HG02623 (cell line): ENCODE data around the gene GLUD1.
"Not testable (repeated sequence)": the region's sequence is repeated elsewhere in the genome, so short reads cannot be mapped to it uniquely, and the experiment has no call there.

Source experiments
- ATAC-seq: cut with Tn5 transposase; IDR thresholded peaks from one replicate; pipeline ENCODE4 v1.9.1; 2021; ENCODE audit warnings: moderate library complexity; ENCODE audit not compliant: unreplicated experiment

The GLUD1 gene

DNA sequence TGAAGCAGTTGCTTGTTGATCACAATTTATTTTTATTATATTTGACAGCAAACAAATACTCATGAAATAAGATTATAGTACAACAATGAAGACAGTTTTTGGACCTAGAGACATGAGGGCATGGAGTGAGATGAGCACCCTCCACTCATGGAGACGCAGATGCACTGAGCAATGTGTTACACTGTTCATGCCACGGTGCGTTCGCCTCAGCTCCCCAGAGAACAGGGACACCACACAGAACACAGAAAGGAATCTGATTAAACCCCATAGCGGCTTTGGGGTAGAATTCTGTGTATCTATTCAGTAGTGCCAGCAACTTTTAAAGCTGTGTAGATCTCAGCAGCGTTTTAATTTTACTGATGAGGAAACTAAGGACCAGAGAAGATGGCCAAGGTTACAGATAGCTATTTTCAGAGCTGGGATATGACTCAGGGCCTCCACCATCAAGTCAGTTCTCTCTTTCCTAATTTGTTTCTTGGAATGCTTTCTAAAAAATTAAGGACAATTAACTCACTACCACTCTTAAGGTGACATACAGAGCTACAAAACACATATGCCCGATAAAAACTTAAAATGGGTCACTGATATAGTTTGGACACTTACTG, 41.0 kb downstream of the GLUD1 start:
- no peak for ATAC-seq

DNA sequence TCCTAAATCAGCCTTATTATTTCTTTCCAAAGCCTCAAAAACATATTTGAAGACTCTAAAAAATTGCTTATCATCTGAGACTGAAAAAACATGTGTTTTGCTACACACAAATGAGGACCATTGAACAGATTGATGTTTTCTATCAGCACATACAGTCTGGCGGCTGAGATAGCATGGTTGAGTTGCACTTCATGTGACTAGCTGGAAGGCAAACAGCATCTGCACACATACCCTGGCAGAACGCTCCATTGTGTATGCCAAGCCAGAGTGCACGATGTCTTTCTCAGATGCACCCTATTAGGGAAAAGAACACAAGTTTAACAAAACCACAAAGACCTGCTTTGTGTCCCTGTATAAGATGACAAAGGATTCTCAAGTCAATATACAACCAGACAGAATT, 41.5 kb downstream of the GLUD1 start:
- ATAC-seq, result no peak

DNA sequence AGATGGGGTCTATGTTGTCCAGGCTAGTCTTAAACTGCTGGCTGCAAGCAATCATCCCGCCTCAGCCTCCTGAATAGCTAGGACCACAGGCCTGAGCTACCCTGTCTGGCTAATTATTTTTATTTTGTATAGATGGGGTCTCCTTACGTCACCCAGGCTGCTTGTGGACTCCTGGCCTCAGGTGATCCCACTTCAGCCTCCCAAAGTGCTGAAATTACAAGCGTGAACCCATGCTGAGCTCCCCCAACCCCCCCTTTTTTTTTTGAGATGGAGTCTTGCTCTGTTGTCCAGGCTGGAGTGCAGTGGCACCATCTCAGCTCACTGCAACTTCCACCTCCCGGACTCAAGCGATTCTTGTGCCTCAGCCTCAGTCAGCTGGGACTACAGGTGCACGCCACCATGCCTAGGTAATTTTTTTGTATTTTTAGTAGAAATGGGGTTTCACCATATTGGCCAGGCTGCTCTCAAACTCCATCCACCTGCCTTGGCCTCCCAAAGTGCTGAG, 49.2 kb downstream of the GLUD1 start:
- ATAC-seq, result no peak

DNA sequence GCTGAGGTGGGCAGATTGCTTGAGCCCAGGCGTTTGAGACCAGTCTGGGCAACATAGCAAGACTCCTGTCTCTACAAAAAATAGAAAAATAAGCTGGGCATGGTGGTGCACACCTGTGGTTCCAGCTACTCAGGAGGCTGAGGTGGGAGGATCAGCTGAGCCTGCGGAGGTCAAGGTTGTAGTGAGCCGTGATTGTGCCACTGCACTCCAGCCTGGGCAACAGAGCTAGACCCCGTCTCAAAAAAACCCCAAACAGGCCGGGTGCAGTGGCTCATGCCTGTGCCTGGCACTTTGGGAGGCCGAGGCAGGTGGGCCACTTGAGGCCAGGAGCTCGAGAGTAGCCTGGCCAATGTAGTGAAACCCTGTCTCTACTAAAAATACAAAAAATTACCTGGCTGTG, 51.1 kb downstream of the GLUD1 start:
- not testable (repeated sequence) for ATAC-seq

DNA sequence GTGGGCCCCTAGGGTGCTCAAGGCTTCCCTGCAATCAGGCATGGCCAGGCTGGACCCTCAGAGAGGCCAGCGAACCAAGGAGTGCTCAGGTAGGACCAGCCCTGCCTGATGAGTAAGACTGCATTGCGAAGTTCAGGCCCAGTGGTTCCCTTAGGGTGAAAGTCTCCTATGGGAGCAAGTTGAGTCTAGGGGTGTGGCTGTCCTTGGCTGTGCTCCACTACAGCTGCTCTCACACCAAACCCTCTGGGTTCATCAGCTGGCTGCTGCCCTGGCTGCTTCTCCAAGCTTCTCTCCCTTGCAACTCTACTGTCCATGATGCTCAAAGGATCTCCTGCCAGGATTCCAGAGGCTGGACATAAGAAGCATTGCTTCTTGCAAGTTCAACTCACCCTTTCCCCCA, 55.9 kb downstream of the GLUD1 start:
- no peak for ATAC-seq

DNA sequence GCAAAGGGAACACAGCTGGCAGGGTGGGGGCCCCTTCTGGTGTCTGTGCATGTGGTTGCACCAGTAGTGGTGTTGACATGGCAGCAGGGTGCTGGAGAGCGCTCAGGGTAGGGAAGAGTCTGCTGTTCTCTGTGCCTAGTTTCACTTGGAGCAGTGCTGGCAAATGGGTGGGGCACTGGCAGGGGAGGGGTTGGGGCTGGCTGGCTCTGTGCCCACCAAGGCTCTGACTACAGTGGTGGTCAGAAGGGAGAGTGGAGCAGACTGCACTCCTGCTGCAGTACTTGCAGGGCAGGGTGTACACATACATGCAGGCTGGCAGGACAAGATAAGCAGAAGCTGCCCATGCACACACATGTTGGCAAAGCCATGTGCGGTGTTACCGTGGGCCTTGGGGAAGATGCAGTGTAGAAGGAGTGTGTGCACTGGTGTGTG, 56.3 kb downstream of the GLUD1 start:
- ATAC-seq, result no peak

DNA sequence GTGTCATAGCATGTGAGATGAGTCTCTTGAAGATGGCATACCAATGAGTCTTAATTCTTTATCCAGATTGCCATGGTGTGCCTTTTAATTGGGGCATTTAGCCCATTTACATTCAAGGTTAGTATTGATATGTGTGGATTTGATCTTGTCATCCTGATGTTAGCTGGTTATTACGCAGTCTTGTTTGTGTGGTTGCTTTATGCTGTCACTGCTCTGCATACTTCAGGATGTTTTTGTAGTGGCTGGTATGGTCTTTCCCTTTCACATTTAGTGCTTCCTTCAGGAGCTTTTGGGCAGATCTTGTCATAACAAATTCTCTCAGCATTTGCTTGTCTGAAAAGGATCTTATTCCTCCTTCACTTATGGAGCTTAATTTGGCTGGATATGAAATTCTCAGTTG, 58.0 kb downstream of the GLUD1 start:
- ATAC-seq, result no peak

DNA sequence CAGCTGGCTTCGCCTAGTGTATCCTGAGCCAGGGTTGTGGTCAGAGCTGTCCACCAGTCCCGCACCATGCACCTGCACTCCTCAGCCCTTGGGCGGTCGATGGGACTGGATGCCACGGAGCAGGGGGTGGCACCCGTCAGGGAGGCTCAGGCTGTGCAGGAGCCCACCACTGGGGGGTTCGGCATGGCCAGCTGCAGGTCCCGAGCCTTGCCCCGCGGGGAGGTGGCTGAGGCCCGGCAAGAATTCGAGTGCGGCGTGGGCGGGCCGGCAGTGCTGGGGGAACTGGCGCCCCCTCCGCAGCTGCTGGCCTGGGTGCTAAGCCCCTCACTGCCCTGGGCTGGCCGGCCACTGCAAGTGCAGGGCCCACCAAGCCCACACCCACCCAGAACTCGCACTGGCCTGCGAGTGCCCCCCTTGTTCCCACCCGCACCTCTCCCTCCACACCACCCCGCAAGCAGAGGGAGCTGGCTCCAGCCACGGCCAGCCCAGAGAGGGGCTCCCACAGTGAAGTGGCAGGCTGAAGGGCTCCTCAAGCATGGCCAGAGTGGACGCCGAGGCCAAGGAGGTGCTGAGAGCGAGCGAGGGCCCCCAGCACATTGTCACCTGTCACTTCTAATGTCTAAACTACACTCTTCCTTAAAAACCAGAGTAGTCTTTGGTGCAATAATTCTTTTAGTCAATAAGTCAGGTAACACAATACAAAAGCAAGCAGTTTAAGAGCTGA, 63.6 kb downstream of the GLUD1 start:
- ATAC-seq, result no peak

DNA sequence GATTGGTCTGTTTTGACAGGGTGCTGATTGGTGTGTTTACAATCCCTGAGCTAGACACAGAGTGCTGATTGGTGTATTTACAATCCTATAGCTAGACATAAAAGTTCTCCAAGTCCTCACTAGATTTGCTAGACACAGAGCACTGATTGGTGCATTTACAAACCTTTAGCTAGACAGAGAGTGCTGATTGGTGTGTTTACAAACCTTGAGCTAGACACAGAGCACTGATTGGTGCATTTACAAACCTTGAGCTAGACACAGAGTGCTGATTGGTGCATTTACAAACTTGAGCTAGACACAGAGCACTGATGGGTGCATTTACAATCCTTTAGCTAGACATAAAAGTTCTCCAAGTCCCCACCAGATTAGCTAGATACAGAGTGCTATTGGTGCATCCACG, 64.2 kb downstream of the GLUD1 start:
- not testable (repeated sequence) for ATAC-seq

DNA sequence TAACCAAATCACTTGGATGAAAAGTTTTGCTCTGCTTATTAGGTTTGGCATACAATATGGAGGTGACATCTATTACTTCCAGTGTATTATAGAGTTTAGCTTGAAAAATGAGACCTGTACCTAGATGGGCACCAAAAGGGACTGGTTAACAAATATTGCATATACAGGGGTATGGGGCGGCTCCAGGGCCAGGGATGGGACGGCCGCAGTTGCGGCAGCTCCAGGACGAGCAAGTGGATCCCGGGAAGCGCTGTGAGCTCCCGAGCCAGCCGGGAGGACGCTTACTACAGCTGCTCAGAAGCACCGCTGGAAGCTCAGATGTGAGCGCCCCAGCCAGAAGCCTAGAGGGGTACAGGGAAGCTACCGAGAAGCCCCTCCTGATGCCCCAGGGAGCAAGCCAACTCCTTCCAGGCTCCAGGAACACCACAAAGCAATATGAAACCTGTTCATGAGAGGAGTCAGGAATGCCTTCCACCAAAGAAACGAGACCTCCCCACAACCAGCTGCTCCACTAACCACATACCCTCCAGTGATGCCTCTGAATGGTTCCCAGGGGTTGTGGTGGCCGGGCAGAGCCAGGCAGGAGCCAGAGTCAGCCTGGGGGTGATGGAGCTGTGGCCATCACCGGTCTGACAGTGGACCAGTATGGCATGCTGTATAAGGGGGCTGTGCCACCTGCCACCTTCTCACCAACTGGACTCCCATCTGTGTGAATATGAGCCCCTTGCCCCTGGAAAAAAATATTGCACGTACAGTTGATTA, 67.7 kb downstream of the GLUD1 start:
- ATAC-seq, result not testable (repeated sequence)

DNA sequence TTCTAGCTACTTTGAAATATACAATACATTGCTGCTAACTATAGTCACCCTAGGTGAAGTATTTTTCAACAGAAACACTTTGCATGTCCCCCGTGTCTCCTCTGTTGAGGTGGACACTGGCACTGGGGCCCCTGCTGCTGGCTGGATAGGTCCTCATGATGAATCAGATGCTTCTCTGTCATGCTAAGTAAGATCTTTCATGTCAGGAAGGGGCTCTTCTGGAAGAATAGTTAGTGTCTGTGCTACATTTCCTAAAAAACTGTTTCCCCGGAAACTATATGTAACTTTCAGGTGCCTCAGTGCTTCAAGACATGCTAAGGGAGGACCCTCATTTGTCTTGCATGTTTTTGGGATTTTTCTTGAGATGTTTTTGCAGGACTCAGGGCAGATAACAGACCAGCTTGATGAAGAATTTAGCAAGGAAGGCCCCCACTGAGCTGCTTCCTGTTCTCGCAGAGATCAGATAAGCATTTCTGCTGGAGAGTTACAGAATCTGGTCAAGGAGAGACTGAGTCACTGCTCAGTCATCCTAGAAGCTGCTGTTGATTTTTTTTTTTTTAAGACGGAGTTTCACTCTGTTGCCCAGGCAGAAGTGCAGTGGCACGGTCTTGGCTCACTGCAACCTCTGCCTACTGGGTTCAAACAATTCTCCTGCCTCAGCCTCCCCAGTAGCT, 69.2 kb downstream of the GLUD1 start:
- not testable (repeated sequence) for ATAC-seq

DNA sequence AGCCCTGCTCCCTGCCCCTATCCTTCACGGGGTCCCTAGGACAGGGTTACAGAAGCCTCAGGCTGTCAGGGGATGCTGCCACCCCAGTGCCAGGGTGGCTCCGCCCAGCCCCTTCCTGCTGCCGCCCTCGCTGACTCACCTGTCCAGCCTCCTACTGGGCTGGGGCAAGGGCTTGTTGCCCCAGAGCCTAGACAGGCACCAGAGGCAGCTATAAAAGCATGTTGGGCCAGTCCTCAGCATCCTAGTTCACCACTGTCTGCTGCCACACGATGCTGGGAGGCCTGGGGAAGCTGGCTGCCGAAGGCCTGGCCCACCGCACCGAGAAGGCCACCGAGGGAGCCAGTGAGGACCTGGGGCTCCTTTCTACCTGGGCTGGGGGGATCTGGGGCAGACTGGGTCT, 74.6 kb downstream of the GLUD1 start, which contains the start of gene FAM25A:
FAM25A (plus strand) TSS at position 239 of the 400 bp plus-strand sequence; CDS start at position 270, 31 bp downstream.
- not testable (repeated sequence) for ATAC-seq

DNA sequence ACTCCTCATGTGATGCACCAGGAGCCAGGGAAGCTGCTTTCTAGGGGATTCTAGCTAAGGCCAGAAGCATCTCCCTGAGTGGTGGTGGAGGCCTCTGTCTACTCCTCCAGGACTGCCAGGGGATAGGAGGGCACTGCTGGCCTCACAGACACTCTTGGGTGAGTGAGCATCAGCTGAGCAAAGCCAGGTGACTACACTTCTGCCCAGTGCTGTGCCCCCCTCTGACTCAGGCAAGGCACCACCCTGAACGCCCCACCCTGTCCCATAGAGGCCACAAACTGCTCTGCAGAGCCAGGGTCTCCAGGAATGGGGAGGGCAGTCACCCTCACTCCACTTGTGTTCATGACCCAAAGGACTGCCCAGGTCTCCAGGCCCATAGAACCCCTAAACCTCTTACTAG, 75.1 kb downstream of the GLUD1 start:
- not testable (repeated sequence) for ATAC-seq

DNA sequence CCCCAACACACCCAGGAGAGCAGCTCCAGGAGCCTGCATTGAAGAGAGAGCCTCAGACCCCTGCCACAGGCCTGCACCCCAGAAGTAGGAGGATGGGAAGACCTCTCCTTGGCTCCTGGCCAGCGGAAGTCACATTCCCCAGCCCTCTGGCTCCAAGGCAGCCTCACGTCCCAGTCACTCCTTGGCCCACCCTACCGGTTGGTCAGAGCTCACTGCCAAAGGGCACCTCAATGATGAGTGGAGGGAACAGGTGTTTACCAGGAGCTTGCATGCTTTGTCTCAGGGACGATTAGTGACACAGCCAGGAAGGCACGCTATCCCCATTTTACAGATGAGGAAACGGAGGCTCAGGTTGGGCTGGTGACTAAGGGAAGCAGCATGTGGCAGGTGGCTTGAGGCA, 75.6 kb downstream of the GLUD1 start:
- ATAC-seq, result not testable (repeated sequence)

DNA sequence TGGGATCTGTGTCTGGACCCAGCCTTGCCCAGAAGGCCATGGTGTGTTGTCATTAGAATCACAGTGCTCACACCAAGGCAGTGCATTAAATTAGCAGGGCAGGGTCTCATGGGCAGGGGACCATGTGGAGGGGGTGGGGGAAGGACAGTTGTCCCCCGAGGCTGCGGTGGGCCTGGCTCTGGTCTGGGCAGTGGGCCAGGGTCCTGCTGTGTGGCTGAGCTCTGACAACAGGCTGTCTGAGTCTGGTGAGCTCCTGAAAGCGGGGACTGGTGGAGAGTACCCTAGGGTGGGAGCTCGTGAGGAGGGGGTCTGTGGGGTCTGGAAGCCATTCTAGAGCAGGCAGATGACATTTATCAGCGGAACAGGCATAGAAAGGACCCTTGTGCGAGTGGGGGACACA, 76.5 kb downstream of the GLUD1 start:
- not testable (repeated sequence) for ATAC-seq

DNA sequence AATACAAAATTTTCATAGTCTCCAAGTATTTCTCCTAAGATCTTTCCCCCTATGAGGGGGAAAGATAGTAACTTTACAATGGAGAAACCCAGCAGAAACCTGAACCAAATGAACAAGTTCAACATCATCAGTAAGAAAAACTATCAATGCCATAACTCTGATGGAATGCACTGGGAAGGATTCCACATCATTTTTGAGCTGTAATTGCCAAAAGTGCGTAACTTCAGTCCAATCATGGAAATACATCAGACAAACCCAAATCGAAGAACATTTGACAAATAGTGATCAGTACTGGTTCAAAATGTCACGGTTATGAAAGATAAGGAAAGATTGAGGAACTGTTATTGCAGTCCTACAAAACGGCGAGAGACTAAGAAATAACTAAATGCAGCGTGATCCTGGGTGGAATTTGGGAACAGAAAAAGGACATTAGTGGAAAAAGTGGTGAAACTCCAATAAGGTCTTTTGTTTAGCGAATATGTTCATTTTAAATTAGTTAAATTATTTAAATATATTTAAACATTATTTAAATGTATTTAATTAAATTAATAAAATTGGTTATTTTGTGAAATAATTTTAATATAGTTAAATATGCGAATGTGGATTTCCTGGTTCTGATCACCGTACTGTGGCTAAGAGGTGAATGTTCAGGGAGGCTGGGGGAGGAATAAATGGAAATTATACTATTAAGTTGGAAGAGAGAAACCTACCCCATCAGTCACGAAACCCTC, 79.5 kb downstream of the GLUD1 start:
- not testable (repeated sequence) for ATAC-seq

DNA sequence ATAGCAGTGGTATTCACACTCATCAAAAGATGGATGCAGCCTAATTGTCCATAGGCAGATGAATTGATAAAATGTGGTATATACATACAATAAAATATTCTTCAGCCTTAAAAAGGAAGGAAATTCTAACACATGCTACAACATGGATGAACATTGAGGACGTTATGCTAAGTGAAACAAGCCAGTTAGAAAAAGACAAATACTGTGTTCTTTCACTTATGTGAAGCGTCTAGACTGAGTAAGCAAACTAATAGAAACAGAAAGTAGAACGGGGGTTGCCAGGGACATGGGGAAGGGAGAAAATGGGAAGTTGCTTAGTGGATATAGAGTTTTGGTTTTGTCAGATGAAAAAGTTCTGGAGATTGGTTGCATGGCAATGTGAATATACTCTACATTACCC, 81.1 kb downstream of the GLUD1 start:
- ATAC-seq, result not testable (repeated sequence)

DNA sequence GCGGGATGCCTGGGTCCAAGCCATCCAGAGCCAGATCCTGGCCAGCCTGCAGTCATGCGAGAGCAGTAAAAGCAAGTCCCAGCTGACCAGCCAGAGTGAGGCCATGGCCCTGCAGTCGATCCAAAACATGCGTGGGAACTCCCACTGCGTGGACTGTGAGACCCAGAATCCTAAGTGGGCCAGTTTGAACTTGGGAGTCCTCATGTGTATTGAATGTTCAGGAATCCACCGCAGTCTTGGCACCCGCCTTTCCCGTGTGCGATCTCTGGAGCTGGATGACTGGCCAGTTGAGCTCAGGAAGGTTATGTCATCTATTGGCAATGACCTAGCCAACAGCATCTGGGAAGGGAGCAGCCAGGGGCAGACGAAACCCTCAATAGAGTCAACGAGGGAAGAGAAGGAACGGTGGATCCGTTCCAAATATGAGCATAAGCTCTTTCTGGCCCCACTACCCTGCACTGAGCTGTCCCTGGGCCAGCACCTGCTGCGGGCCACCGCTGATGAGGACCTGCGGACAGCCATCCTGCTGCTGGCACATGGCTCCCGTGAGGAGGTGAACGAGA, 85.4 kb downstream of the GLUD1 start:
- not testable (repeated sequence) for ATAC-seq

DNA sequence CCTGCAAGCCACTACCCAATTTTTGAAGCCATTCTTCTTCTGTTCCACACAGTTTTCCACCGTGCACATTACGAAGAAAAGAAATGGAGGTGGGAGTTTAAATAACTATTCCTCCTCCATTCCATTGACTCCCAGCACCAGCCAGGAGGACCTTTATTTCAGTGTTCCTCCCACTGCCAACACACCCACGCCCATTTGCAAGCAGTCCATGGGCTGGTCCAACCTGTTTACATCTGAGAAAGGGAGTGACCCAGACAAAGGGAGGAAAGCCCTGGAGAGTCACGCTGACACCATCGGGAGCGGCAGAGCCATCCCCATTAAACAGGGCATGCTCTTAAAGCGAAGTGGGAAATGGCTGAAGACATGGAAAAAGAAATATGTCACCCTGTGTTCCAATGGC, 86.3 kb downstream of the GLUD1 start:
- ATAC-seq, result not testable (repeated sequence)

DNA sequence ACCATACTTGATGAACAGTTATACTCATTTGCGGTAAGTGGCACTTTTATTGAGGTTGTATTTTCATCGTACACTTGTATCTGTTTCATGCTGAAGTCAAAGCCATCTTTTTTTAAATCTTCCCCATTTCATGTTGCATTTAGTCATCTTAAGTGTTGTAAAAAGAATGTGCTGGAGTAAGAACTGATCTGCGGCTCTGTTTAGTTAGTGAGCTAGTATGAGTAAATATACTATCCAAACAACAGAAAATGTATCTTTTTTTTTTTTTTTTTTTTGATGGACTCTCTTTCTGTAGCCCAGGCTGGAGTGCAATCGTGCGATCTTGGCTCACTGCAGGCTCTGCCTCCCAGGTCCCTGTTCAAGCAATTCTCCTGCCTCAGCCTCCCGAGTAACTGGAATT, 87.0 kb downstream of the GLUD1 start:
- ATAC-seq, result not testable (repeated sequence)
